Naive thymus-derived CD4-positive, alpha-beta T cell (primary cell): ENCODE measurements around the gene GRK2. TPM values are rescaled to one million over a fixed set of nuclear protein-coding genes. Genes with fewer than 3 reads are reported as not detected.

Source experiments
- ATAC-seq: fragments of 150-1000 bp; cut with Tn5 transposase; 2 replicates; pipeline ENCODE4 v1.10.0; 2021; ENCODE audit warnings: mild to moderate bottlenecking, moderate library complexity
- CTCF ChIA-PET: fragments of 350-600 bp; sonication (Branson Sonifier 250); formaldehyde crosslinking; loops from one replicate; lab custom pipeline; 2021; ENCODE audit warnings: antibody characterized with exemption; lab: Charles Lee
- POLR2A ChIA-PET: fragments of 350-600 bp; sonication (Branson Sonifier 250); formaldehyde crosslinking; loops from one replicate; lab custom pipeline; 2021; ENCODE audit warnings: antibody characterized with exemption, inconsistent platforms; lab: Charles Lee
- DNase-seq, 9 donors: peaks; one replicate each; pipeline versions ENCODE4 v3.0.0 to v3.0.0-alpha.2; 2020 to 2022; ENCODE audit warnings: mixed read lengths in 1 of 9
- H3K27ac ChIP-seq: one replicate; pipeline ENCODE4 v1.7.0; 2013; ENCODE audit warnings: mild to moderate bottlenecking, low read depth, low read length, moderate library complexity
- H3K27me3 ChIP-seq, 2 donors: one replicate each; pipeline ENCODE4 v1.7.0; 2013; ENCODE audit warnings: low read length in 2 of 2, mild to moderate bottlenecking in 2 of 2, moderate library complexity in 2 of 2; ENCODE audit not compliant: control insufficient read depth in 2 of 2, insufficient read depth in 2 of 2
- H3K36me3 ChIP-seq, 3 experiments: 1 replicate in 2 of 3; 2 replicates in 1 of 3; pipeline ENCODE4 v1.7.0; 2013; ENCODE audit warnings: low read length in 3 of 3, mild to moderate bottlenecking in 3 of 3, moderate library complexity in 1 of 3; ENCODE audit not compliant: insufficient read depth in 3 of 3, control insufficient read depth in 2 of 3
- H3K4me1 ChIP-seq, 2 donors: one replicate each; pipeline ENCODE4 v1.7.0; 2013; ENCODE audit warnings: low read length in 2 of 2, mild to moderate bottlenecking in 2 of 2, moderate library complexity in 1 of 2; ENCODE audit not compliant: control insufficient read depth in 2 of 2, insufficient read depth in 2 of 2
- H3K4me3 ChIP-seq: 2 replicates; pipeline ENCODE4 v1.7.0; 2013; ENCODE audit warnings: mild to moderate bottlenecking, low read length
- H3K9me3 ChIP-seq, 3 experiments: 1 replicate in 2 of 3; 2 replicates in 1 of 3; pipeline ENCODE4 v1.7.0; 2013; ENCODE audit warnings: low read length in 3 of 3; ENCODE audit not compliant: control insufficient read depth in 2 of 3
- H3K27ac Mint-ChIP-seq, 9 donors: one replicate each; pipeline ENCODE4 v1.8.0; 2020 to 2022; ENCODE audit warnings: mixed read lengths in 9 of 9, mild to moderate bottlenecking in 8 of 9, moderate library complexity in 5 of 9, inconsistent platforms in 2 of 9
- H3K27me3 Mint-ChIP-seq, 5 donors: one replicate each; pipeline ENCODE4 v1.8.0; 2021 to 2022; ENCODE audit warnings: mixed read lengths in 5 of 5, mild to moderate bottlenecking in 1 of 5
- H3K36me3 Mint-ChIP-seq, 5 donors: one replicate each; pipeline ENCODE4 v1.8.0; 2020 to 2022; ENCODE audit warnings: mixed read lengths in 5 of 5, mild to moderate bottlenecking in 3 of 5, inconsistent platforms in 1 of 5
- H3K4me1 Mint-ChIP-seq, 7 donors: one replicate each; pipeline ENCODE4 v1.8.0; 2020 to 2022; ENCODE audit warnings: mixed read lengths in 7 of 7, mild to moderate bottlenecking in 3 of 7, inconsistent platforms in 1 of 7
- H3K4me3 Mint-ChIP-seq, 10 donors: one replicate each; pipeline ENCODE4 v1.8.0; 2020 to 2022; ENCODE audit warnings: mild to moderate bottlenecking in 10 of 10, mixed read lengths in 10 of 10, moderate library complexity in 6 of 10, inconsistent platforms in 2 of 10
- H3K9me3 Mint-ChIP-seq, 11 donors: one replicate each; pipeline ENCODE4 v1.8.0; 2020 to 2022; ENCODE audit warnings: mixed read lengths in 11 of 11, mild to moderate bottlenecking in 4 of 11, inconsistent platforms in 1 of 11, moderate library complexity in 1 of 11
- intact Hi-C, 2 donors: fragments of 100-400 bp; cut with micrococcal nuclease; formaldehyde crosslinking; loops; one replicate each; pipeline ENCODE4 v1.15.1; 2023
- polyA plus RNA-seq, 2 donors: library from polyadenylated mRNA; unstranded; fragments of 300-500 nt; fragmentation: Illumina TruSeq; gene quantifications; one replicate each; pipeline ENCODE4 v1.2.3, GENCODE V29; 2021
- total RNA-seq, 6 experiments: library from RNA in 5 of 6; stranded (reverse) in 5 of 6; gene quantifications; 1 replicate in 5 of 6; 2 replicates in 1 of 6; pipeline ENCODE4 v1.2.3 and lab custom pipeline; 2021 to 2026

GRK2 gene
- total and polyA plus RNA-seq, 7 experiments from 2014 or later = 18.5 to 399 (median 310) TPM

DNA sequence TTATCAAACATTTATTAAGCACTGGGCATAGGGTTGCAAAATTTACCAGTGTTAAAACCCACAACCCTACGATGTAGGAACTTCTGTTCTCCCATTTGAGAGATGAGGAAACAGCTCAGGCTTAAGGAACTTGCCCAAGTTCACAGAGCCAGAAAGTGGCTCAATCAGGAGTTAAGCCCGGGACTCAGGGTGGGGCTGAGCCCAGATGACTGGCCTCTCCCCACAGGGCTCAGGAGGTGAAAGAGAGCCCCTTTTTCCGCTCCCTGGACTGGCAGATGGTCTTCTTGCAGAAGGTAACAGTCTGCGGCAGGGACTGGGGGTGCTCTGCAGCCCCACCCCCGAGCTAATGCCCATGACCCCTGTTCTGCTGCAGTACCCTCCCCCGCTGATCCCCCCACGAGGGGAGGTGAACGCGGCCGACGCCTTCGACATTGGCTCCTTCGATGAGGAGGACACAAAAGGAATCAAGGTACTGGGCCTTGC, 17.2 kb downstream of the GRK2 start:
- Mint-ChIP-seq H3K9me3 (peaks cover 0 to 4% (median 0%) of the 10 kb centered on the region in 11 donors), H3K36me3 (peaks cover 3 to 28% (median 12%) of the 10 kb centered on the region in 5 donors), H3K4me1 (peaks cover 28 to 68% (median 48%) of the 10 kb centered on the region in 7 donors), H3K27ac (peak overlapping the region; percentile 31 to 87 (median 62)), H3K27me3 (no peaks in the 10 kb centered on the region), H3K4me3 (no peak overlapping the region)
- ATAC-seq (peak; percentile 4), DNase-seq (no peak)
- CTCF ChIA-PET = interaction anchor here (1.2 to 1.5 kb wide), 2 partner anchors 13 to 33 kb away, joined by 3 read pairs; no protein-coding TSS in a partner anchor
- Histone ChIP-seq H3K36me3 (peaks cover 47 to 77% (median 58%) of the 10 kb centered on the region in 3 experiments), H3K4me3 (no peak overlapping the region), H3K4me1 (peaks cover 49 to 60% of the 10 kb centered on the region in 2 donors), H3K27ac (peak overlapping the region; percentile 93), H3K9me3 (no peaks in the 10 kb centered on the region), H3K27me3 (no peaks in the 10 kb centered on the region)
- POLR2A ChIA-PET = interaction anchor here (0.7 to 21.3 kb wide), 7 partner anchors 8 to 155 kb away, joined by 3 to 729 read pairs (median 3); partner anchors contain the start of gene GRK2
- intact Hi-C loops = no loop called here

- peak overlapping the region in 2 of 10 donors; percentile 14 to 37 for H3K4me3 Mint-ChIP-seq
Measured at GRCh38 chr11:67284811-67285540, 18.7 kb downstream of the GRK2 start.

DNA sequence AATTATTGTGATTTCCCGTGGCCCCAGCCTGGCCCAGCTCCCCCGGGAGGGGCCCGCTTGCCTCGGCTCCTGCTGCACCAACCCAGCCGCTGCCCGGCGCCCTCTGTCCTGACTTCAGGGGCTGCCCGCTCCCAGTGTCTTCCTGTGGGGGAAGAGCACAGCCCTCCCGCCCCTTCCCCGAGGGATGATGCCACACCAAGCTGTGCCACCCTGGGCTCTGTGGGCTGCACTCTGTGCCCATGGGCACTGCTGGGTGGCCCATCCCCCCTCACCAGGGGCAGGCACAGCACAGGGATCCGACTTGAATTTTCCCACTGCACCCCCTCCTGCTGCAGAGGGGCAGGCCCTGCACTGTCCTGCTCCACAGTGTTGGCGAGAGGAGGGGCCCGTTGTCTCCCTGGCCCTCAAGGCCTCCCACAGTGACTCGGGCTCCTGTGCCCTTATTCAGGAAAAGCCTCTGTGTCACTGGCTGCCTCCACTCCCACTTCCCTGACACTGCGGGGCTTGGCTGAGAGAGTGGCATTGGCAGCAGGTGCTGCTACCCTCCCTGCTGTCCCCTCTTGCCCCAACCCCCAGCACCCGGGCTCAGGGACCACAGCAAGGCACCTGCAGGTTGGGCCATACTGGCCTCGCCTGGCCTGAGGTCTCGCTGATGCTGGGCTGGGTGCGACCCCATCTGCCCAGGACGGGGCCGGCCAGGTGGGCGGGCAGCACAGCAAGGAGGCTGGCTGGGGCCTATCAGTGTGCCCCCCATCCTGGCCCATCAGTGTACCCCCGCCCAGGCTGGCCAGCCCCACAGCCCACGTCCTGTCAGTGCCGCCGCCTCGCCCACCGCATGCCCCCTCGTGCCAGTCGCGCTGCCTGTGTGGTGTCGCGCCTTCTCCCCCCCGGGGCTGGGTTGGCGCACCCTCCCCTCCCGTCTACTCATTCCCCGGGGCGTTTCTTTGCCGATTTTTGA, 19.5 kb downstream of the GRK2 start:
- Histone ChIP-seq H3K4me3 (no peak overlapping the region), H3K36me3 (peaks cover 29 to 62% (median 38%) of the 10 kb centered on the region in 3 experiments), H3K9me3 (no peaks in the 10 kb centered on the region), H3K27me3 (no peaks in the 10 kb centered on the region), H3K27ac (peak overlapping the region; percentile 81), H3K4me1 (peaks cover 41 to 44% of the 10 kb centered on the region in 2 donors)
- Mint-ChIP-seq H3K27me3 (peaks cover 0 to 2% (median 0%) of the 10 kb centered on the region in 5 donors), H3K36me3 (peaks cover 0 to 25% (median 4%) of the 10 kb centered on the region in 5 donors), H3K4me1 (peaks cover 19 to 59% (median 41%) of the 10 kb centered on the region in 7 donors), H3K4me3 (peak overlapping the region in 8 of 10 donors; percentile 38 to 98 (median 62)), H3K27ac (peak overlapping the region; percentile 95 to 99 (median 97)), H3K9me3 (peaks cover 0 to 4% (median 0%) of the 10 kb centered on the region in 11 donors)
- intact Hi-C loops = loop anchor here in 1 of 2 donors (5.0 kb wide), 1 partner anchor 66 kb away; the partner anchor contains the start of gene POLD4
- ChIA-PET CTCF (interaction anchor here (1.5 to 3.9 kb wide), 2 partner anchors 14 to 21 kb away, joined by 5 to 19 read pairs; no protein-coding TSS in a partner anchor), POLR2A (interaction anchor here (0.7 to 21.3 kb wide), 5 partner anchors 11 to 32 kb away, joined by 4 to 729 read pairs (median 59); partner anchors contain the start of genes GRK2 and SSH3)
- ATAC-seq = no peak
- DNase-seq = peak in 2 of 9 donors; percentile 45 to 60

More at GRCh38 chr11:67284811-67285540, 18.7 kb downstream of the GRK2 start:
- Histone ChIP-seq H3K9me3 (no peaks in the 10 kb centered on the region), H3K27ac (peak overlapping the region; percentile 81), H3K36me3 (peaks cover 37 to 62% (median 45%) of the 10 kb centered on the region in 3 experiments), H3K4me1 (peaks cover 38 to 47% of the 10 kb centered on the region in 2 donors), H3K4me3 (no peak overlapping the region), H3K27me3 (no peaks in the 10 kb centered on the region)
- CTCF ChIA-PET = interaction anchor here (1.1 kb wide), 1 partner anchor 23 kb away, joined by 3 read pairs; no protein-coding TSS in a partner anchor
- intact Hi-C loops = loop anchor here in 1 of 2 donors (5.0 kb wide), 1 partner anchor 67 kb away; the partner anchor contains the start of gene POLD4
- peaks cover 19 to 56% (median 41%) of the 10 kb centered on the region in 7 donors for H3K4me1 Mint-ChIP-seq
- H3K27me3 Mint-ChIP-seq = peaks cover 0 to 1% (median 0%) of the 10 kb centered on the region in 5 donors
- H3K27ac Mint-ChIP-seq = peak overlapping the region in 7 of 9 donors; percentile 58 to 99 (median 69)
- POLR2A ChIA-PET = interaction anchor here (11.3 to 21.3 kb wide), 2 partner anchors 11 to 18 kb away, joined by 124 to 729 read pairs; partner anchors contain the start of genes GRK2 and SSH3
- peaks cover 0 to 24% (median 8%) of the 10 kb centered on the region in 5 donors for H3K36me3 Mint-ChIP-seq
- ATAC-seq (no peak), DNase-seq (no peak)
- peaks cover 0 to 4% (median 0%) of the 10 kb centered on the region in 11 donors for H3K9me3 Mint-ChIP-seq

GRCh38 chr11:67286621-67287333, 20.5 kb downstream of the GRK2 start:
- H3K36me3 Mint-ChIP-seq = peaks cover 0 to 30% (median 4%) of the 10 kb centered on the region in 5 donors
- ChIA-PET CTCF (interaction anchor here (1.2 to 3.9 kb wide), 5 partner anchors 7 to 31 kb away, joined by 3 to 19 read pairs (median 7); no protein-coding TSS in a partner anchor), POLR2A (interaction anchor here (0.7 to 21.3 kb wide), 11 partner anchors 10 to 1788 kb away, joined by 3 to 729 read pairs (median 9); partner anchors contain the start of genes GRK2, MALAT1, POLD4 and PTPRCAP)
- peaks cover 19 to 68% (median 47%) of the 10 kb centered on the region in 7 donors for H3K4me1 Mint-ChIP-seq
- H3K4me3 Mint-ChIP-seq = peak overlapping the region; percentile 76 to 98 (median 85)
- no peaks in the 10 kb centered on the region for H3K27me3 ChIP-seq
- DNase-seq = no peak
- peak overlapping the region; percentile 95 for H3K4me3 ChIP-seq
- peak overlapping the region; percentile 81 for H3K27ac ChIP-seq
- peaks cover 0 to 4% (median 0%) of the 10 kb centered on the region in 11 donors for H3K9me3 Mint-ChIP-seq
- H3K9me3 ChIP-seq = no peaks in the 10 kb centered on the region
- H3K27ac Mint-ChIP-seq = peak overlapping the region; percentile 95 to 99 (median 97)
- H3K4me1 ChIP-seq = peaks cover 41 to 44% of the 10 kb centered on the region in 2 donors
- ATAC-seq = no peak
- intact Hi-C loops = loop anchor here in 1 of 2 donors (5.0 kb wide), 1 partner anchor 66 kb away; the partner anchor contains the start of gene POLD4
- peaks cover 27 to 61% (median 28%) of the 10 kb centered on the region in 3 experiments for H3K36me3 ChIP-seq
- H3K27me3 Mint-ChIP-seq = peaks cover 0 to 2% (median 0%) of the 10 kb centered on the region in 5 donors
